HG03139 (cell line): ENCODE measurements around the gene MRPL54.

ENCODE experiments used
- ATAC-seq: cut with Tn5 transposase; IDR thresholded peaks from one replicate; pipeline ENCODE4 v1.9.1; 2021; ENCODE audit not compliant: unreplicated experiment

The MRPL54 gene

GRCh38 chr19:3783660-3784584 is 21.4 kb downstream of the MRPL54 start:
- ATAC-seq: no peak

DNA sequence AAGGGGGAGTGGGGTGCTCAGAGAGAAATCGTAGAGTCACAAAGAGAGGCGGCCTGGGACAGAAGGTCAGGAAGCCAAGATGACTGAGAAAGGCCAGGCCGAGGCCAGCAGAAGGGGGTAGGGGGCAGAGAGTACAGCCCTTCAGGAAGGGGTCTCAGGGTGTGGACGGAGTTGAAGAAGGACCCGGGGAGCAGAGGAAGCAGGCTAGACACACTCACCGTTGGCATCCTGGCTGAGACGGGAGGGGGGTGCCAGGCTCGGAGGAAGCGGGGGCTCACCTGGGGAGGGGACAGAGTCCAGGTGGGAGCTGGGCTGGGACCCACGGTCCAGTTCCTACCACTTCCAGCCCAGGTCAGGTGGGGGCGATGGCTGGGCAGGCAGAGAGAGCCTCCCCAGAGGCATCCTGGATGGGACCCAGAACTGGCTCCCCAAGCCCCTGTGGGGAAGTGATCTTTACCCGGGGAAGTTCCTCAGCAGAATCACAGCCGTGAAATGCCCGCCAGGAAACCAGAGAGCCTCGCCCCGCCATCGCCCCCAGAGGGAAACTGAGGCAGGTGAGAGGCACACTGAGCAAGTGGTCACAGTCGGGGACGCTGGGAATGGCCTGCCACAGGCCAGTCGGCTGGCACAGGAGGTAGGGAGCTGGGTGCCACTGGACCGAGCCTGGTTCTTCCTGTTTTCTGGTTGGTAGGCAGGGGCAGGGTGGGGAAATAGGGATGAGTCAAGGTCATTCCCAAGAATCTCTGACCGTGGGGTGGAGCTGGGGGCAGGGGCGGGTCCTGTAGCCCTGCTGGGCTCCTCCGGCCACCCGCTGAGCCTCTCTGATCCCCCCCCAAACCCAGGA is 22.3 kb downstream of the MRPL54 start:
- no peak for ATAC-seq

DNA sequence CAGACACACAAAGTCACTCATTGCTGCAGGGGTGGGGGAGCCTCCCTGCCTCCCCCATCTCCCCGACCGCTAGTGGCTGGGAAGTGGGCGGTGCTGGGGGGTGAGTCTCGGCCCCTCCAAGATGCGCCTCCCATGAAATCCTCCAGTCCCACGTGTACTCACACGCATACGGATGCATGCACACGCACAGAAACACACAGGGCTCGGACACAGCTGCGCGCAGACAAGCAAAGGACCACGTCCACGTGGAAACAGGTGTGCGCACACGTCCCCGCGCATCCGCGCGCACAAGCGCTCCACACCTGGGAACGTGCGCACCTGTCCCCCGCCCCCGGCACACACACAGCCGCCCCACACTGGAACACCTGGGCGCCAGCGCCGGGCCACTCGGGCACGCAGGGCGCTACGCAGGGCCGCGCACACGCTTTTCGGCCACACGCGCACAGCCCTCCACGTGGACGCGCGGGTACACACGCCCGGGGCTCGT is 23.0 kb downstream of the MRPL54 start:
- no peak for ATAC-seq

DNA sequence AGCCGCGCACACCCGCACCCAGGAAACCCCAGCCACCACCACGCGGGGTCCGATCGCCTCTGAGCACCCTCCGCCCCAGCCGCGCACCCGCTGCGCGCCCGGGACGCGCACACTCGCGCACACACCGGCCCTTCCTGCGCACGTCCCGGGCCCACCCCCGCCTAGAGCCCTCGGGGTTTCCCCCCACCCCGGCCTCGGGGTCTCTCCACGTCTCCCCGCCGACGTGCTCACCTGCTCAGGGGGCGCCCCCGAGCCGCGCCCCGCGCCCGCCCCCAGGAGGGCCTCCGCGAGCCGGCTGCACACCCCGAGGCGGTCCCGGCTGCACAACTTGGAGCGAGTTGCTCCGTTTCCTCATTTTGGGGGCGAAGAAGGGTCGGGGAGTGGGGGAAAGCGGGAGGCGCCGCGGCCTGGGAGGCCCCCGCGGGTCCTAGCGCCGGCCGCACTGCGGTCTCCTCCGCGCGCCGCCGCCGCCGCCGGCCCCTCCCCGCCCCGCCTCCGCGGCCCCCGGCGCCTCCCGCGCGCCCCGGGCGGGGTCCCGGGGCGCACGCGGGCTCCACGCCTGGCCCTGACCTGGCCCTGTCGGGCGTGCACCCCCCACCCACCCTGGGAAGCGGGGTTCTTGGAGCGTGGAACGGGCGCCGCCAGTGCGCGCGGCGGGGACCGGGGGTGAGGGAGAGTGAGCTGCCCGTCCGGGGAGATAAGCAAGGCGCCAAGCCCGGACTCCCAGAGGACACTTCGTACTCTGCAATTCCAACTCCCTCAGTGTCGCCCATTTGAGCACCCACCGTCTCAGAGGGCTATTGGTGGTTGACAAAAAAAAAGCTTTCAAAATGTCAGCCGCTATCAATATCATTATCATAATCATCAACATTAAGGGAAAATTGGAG is 23.7 kb downstream of the MRPL54 start, which contains the start of gene MATK:
MATK (minus strand) TSS at position 444 of the 887 bp plus-strand sequence. CDS start 1,246 bp downstream, outside the sequence.
- no peak for ATAC-seq

DNA sequence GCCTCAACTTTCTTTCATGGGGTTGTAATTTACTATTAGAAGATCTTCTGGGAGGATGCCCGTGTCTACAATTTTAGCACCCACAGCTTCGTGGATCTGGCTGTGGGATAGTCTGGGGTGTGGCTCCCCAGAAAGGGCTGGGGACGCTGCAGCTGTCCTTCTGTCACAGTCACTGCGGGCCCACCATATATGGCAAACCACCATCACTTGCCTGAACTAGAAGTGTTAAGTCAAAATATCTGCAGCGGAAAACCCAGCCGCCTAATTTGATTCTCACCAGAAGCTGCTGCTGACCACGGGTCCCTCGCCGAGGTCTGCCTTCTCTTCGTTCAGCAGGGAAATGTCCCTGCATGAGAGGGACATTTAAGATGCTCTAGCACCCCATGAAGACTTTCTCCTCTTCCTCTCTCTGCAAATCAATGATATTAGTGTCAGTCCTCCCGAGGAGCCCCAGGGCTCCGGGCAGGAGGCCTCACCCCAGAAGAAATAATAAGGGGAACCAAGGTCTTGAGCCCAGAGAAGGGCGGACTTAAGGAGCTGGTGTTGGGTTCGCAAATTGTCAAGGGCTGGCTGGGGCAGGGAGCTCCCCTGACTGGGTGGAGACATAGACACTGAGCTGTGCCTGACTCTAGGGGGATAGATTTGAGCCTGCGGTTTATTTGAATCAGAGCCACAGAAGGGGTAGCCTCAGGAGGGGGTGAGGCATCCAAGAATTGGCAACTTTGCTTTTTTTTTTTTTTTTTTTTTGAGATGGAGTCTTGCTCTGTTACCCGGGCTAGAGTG is 26.7 kb downstream of the MRPL54 start:
- no peak for ATAC-seq

- no peak for ATAC-seq
These were observed 27.8 kb downstream of the MRPL54 start for GRCh38 chr19:3790209-3790734.

DNA sequence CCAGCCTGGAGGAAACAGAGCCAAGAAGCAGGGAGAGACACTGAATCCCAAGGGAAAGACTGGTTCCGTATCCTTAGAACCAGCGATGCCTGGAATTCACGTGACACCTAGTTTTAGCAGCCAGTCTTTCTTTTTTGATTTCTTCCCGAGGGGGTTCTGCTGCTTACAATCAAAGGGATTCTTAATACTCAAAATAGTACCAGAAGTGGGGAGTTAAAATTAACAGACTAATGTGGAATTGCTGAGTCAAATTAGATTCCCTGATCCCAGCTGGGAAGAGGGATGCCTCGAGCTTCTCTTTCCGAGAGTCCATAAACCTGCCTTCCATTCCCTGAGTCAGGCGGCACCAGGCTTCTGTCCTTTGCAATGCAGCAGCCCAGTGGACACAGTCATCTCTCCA is 28.5 kb downstream of the MRPL54 start:
- ATAC-seq: no peak

GRCh38 chr19:3792114-3792513 is 29.6 kb downstream of the MRPL54 start:
- no peak for ATAC-seq

- ATAC-seq: no peak
These were observed 31.3 kb downstream of the MRPL54 start for GRCh38 chr19:3793799-3794198.

DNA sequence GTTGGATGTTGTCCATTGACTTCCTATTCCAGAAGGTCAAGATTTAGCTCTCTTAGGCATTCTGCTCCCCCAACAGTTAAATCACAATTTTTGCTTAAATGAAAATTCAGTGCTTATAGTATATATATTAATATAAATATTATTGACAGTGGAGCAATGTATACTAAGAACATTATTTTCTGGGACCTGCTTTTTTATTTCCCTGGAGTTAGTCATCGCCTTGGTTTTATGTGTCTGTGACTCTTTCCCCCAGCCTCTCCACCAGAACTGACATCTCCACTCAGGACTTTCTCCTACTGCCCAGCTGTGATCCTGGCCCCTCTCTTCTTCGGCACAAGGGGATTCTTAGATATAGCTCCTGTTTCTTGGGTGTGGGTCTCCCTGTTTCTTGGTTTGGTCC is 33.9 kb downstream of the MRPL54 start:
- no peak for ATAC-seq

DNA sequence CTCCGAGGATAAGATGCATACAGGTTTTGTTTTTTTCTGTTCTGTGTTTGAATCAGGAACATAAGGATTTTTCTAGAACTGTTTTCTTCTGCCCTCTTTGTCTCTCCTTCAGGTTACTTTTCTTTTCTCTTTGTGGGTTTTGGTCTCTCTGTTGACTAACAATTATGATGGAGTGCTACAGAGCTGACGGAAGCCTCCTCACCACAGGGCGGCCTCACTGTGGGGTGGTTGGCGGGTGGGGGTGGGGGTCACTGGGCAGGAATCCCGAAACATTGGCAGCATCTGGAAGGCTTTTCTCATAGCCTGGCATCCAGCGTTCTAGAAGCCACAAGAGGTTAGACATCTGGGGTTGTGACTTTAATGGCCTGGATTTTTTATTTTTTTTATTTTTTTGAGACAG is 35.7 kb downstream of the MRPL54 start:
- ATAC-seq: no peak

- no peak for ATAC-seq
These were observed 38.5 kb downstream of the MRPL54 start for GRCh38 chr19:3800996-3801395.

- no peak for ATAC-seq
These were observed 39.1 kb downstream of the MRPL54 start for GRCh38 chr19:3801412-3802096.

- no peak for ATAC-seq
These were observed 40.8 kb downstream of the MRPL54 start for GRCh38 chr19:3803114-3803888.

DNA sequence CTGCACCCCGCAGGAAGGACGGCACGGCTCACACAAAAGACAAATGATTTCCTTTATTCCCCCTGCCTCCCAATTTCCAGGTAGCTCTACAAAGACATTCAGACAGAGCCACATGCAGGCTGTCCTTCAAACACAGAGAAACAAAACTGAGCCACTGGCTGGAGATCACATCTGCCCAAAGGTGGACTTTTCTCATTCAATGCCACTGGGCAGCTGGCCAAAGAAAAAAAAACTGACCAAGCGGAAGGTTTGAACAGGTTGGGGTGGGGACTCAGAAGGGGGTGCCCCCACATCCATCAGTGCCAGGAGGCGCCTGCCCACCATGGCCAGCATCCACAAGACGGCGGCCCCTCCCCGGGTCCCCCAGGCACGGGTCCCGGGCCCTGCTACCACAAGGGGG is 41.5 kb downstream of the MRPL54 start:
- no peak for ATAC-seq

- no peak for ATAC-seq
These were observed 41.9 kb downstream of the MRPL54 start for GRCh38 chr19:3804429-3804828.

- ATAC-seq: no peak
These were observed 43.4 kb downstream of the MRPL54 start for GRCh38 chr19:3805859-3806258.

- ATAC-seq: no peak
These were observed 44.6 kb downstream of the MRPL54 start for GRCh38 chr19:3807131-3807480.
